Kidney (tissue), 14 donors: ENCODE measurements around the gene MACROD2. TPM values are rescaled to one million over a fixed set of nuclear protein-coding genes. Genes with fewer than 3 reads are reported as not detected.
"Not testable (repeated sequence)": the region's sequence is repeated elsewhere in the genome, so short reads cannot be mapped to it uniquely, and the experiment has no call there.

Source experiments
- DNase-seq, 5 donors: peaks; one replicate each; pipeline ENCODE4 v3.0.0-alpha.2; 2013 to 2020
- FAIRE-seq: peaks from 2 replicates; lab custom pipeline; 2012; peaks lifted over from hg19 to GRCh38; lab: Jason Lieb, UNC
- H3K27ac ChIP-seq, 2 donors: one replicate each; pipeline ENCODE4 v1.7.0; 2013; ENCODE audit warnings: low read depth in 2 of 2, low read length in 2 of 2, inconsistent platforms in 1 of 2
- H3K27me3 ChIP-seq: one replicate; pipeline ENCODE4 v1.7.1; 2013; ENCODE audit warnings: low read length, inconsistent platforms; ENCODE audit not compliant: control insufficient read depth, insufficient read depth
- H3K36me3 ChIP-seq, 3 donors: one replicate each; pipeline versions ENCODE4 v1.7.0 to v1.7.1; 2013; ENCODE audit warnings: low read length in 3 of 3, control low read depth in 1 of 3, inconsistent platforms in 1 of 3; ENCODE audit not compliant: insufficient read depth in 3 of 3, control insufficient read depth in 2 of 3
- H3K4me1 ChIP-seq, 3 donors: one replicate each; pipeline versions ENCODE4 v1.7.0 to v1.7.1; 2013; ENCODE audit warnings: low read length in 3 of 3, inconsistent platforms in 1 of 3, low read depth in 1 of 3; ENCODE audit not compliant: control insufficient read depth in 2 of 3, insufficient read depth in 2 of 3
- H3K4me3 ChIP-seq, 3 donors: one replicate each; pipeline versions ENCODE4 v1.7.0 to v1.8.1; 2013; ENCODE audit warnings: low read length in 3 of 3, control low read depth in 1 of 3, inconsistent platforms in 1 of 3
- H3K9ac ChIP-seq, 3 donors: one replicate each; pipeline versions ENCODE4 v1.7.0 to v1.7.1; 2013; ENCODE audit warnings: low read length in 3 of 3, control low read depth in 1 of 3, inconsistent platforms in 1 of 3
- H3K9me3 ChIP-seq, 3 donors: one replicate each; pipeline versions ENCODE4 v1.7.0 to v1.7.1; 2013; ENCODE audit warnings: low read length in 3 of 3, control low read depth in 1 of 3, inconsistent platforms in 1 of 3; ENCODE audit not compliant: control insufficient read depth in 2 of 3, insufficient read depth in 1 of 3
- intact Hi-C: fragments of 100-400 bp; cut with DNase I; formaldehyde crosslinking; loops from one replicate; pipeline ENCODE4 v1.11.1; 2022
- polyA plus RNA-seq: library from polyadenylated mRNA; stranded (reverse); fragments of 350-450 nt; fragmentation: Illumina TruSeq; extraction: RNeasy Lipid Tissue Mini Kit (QIAGEN cat#74804); gene quantifications from one replicate; pipeline ENCODE4 v1.2.3, GENCODE V29; 2014; ENCODE audit warnings: low read depth, low replicate concordance; ENCODE audit not compliant: insufficient read depth
- total RNA-seq: library from RNA; stranded (reverse); fragmentation: NEBNext Ultra II Directional; extraction: Animal tissue kit (Norgen Biotek cat#: 25700); gene quantifications from one replicate; pipeline ENCODE4 v1.2.1, GENCODE V29; 2021
- TF ChIP-seq, protein P1 (sequence below): IDR thresholded peaks from 3 replicates; pipeline ENCODE4 v1.5.1; 2012; ENCODE audit warnings: mild to moderate bottlenecking, moderate library complexity, borderline replicate concordance; ENCODE audit not compliant: insufficient read depth; ENCODE audit errors: extremely low read depth
- donor health status: control.
- donor health status: control.
- donor health status: control.
- donor health status: control.
- donor health status: control.
- donor health status: DM: yes; HTN: yes; CAD: no.
- donor health status: Normal renal cell carcinoma (clear cell type).

The MACROD2 gene
- total and polyA plus RNA-seq, 2 donors from 2014 or later = 3.0 to 10.0 TPM

DNA sequence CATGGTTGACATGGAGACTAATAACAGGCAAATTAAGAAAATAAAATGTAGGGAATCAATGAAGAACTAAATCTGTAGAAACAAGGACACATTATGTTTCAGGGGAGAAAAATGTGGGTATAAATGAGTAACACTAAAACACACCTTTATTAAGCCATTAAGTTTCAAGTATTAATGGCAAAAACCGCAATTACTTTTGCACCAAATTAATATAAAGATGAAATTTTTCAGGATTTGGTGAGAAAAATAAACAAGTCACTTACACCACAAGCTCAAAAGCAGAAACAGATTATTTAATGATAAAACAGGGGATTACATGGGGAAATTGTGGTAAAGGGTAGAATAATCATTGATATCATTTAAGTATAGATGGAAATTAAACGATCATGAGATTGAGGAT, 1135.9 kb downstream of the MACROD2 start:
- no peaks in the 10 kb centered on the region for H3K36me3 ChIP-seq
- intact Hi-C loops = no loop called here
- no peak overlapping the region for H3K4me3 ChIP-seq
- H3K27ac ChIP-seq = no peak overlapping the region
- no peak overlapping the region for H3K9ac ChIP-seq
- H3K27me3 ChIP-seq = no peaks in the 10 kb centered on the region
- TF ChIP-seq, protein P1, sequence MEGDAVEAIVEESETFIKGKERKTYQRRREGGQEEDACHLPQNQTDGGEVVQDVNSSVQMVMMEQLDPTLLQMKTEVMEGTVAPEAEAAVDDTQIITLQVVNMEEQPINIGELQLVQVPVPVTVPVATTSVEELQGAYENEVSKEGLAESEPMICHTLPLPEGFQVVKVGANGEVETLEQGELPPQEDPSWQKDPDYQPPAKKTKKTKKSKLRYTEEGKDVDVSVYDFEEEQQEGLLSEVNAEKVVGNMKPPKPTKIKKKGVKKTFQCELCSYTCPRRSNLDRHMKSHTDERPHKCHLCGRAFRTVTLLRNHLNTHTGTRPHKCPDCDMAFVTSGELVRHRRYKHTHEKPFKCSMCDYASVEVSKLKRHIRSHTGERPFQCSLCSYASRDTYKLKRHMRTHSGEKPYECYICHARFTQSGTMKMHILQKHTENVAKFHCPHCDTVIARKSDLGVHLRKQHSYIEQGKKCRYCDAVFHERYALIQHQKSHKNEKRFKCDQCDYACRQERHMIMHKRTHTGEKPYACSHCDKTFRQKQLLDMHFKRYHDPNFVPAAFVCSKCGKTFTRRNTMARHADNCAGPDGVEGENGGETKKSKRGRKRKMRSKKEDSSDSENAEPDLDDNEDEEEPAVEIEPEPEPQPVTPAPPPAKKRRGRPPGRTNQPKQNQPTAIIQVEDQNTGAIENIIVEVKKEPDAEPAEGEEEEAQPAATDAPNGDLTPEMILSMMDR = no peak
- DNase-seq (no peak), FAIRE-seq (no peak)
- H3K9me3 ChIP-seq = no peaks in the 10 kb centered on the region
- no peaks in the 10 kb centered on the region for H3K4me1 ChIP-seq

DNA sequence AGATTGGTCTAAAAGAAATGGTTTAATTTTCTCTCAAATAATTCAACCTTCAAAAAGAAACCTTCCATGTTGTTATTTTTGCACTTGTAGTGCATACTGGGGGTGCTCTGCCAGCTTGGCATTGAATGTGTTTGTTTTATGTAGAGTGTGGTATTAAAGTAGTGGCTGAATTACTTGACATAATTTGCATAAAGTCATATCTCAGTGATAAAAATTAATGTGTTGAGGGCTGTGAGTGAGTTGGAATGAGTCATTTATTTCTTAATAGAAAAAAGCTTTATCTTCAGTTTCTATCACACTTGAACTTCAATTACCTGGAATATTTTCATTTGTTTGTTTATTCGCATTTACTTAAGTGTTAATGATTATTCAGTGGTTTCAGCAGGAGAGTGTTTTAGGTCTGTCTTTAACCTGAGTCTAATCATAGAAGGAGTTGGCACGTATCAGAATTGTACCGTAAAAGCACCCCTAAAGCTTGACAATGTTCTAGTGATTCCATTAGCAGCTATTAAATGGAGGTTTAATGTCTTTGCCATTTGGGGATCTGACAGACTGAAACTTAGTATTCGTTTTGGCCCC, 1143.3 kb downstream of the MACROD2 start:
- no peaks in the 10 kb centered on the region for H3K9me3 ChIP-seq
- intact Hi-C loops = no loop called here
- no peak overlapping the region for H3K4me3 ChIP-seq
- H3K27me3 ChIP-seq = no peaks in the 10 kb centered on the region
- H3K27ac ChIP-seq = no peak overlapping the region
- H3K4me1 ChIP-seq = no peaks in the 10 kb centered on the region
- no peaks in the 10 kb centered on the region for H3K36me3 ChIP-seq
- DNase-seq = no peak
- TF ChIP-seq, protein P1 = no peak
- no peak overlapping the region for H3K9ac ChIP-seq
- FAIRE-seq = no peak

DNA sequence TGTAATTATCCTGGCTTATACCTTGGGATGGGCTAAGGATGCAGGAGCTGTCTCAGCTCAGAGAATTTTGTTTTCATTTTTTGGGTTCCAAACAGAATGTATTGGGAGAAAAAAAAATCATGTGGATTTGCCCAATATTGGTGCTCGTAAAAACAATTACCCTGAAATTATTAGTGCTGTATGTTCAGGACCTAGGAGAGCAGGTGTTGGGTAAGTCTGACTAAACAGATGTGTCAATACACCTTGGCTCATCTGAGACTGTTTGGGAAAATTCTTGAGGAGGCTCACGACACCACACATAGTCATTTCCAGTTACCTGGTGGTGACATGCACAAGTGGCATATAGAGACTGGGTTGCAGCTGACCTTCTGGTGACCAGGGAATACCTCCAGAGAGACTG, 1144.2 kb downstream of the MACROD2 start:
- TF ChIP-seq, protein P1 = no peak
- no peak overlapping the region for H3K4me3 ChIP-seq
- no peaks in the 10 kb centered on the region for H3K9me3 ChIP-seq
- H3K36me3 ChIP-seq = no peaks in the 10 kb centered on the region
- H3K27ac ChIP-seq = no peak overlapping the region
- H3K4me1 ChIP-seq = no peaks in the 10 kb centered on the region
- no peak overlapping the region for H3K9ac ChIP-seq
- intact Hi-C loops = no loop called here
- DNase-seq (no peak), FAIRE-seq (no peak)
- H3K27me3 ChIP-seq = no peaks in the 10 kb centered on the region

DNA sequence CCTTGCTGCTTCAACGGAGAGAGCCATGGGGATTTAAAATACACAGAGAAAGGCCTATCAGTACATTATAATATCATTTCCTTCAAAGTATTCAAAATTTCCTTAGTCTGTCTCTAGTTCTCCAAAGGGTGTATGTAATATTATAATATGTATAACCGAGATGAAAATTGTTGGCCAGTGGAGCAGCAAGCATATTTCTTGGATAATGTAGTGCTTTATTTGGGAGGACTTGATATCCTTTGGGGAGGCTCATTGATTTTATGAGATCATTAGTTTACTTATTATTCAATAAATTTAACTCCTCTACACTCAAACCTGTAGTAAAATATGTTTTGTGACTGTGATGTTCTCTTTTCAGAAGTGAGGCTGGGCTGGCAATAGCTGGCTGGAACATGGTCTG, 1145.0 kb downstream of the MACROD2 start:
- H3K9ac ChIP-seq = no peak overlapping the region
- FAIRE-seq (no peak), DNase-seq (no peak)
- no peaks in the 10 kb centered on the region for H3K4me1 ChIP-seq
- TF ChIP-seq, protein P1 = no peak
- no peaks in the 10 kb centered on the region for H3K36me3 ChIP-seq
- intact Hi-C loops = no loop called here
- no peaks in the 10 kb centered on the region for H3K27me3 ChIP-seq
- H3K27ac ChIP-seq = no peak overlapping the region
- no peak overlapping the region for H3K4me3 ChIP-seq
- H3K9me3 ChIP-seq = no peaks in the 10 kb centered on the region

DNA sequence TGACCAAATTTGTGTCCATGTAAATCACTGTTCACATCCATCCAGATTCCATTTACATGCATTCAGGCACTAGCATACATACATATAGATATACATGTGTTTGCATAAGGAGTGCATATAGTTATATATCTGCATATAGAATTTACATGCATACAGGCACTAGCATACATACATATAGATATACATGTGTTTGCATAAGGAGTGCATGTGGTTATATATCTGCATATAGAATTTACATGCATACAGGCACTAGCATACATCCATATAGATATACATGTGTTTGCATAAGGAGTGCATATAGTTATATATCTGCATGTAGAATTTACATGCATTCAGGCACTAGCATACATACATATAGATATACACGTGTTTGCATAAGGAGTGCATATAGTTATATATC, 1145.6 kb downstream of the MACROD2 start:
- H3K9me3 ChIP-seq, H3K9ac ChIP-seq, intact Hi-C loops, H3K4me3 ChIP-seq, H3K4me1 ChIP-seq, DNase-seq, H3K27me3 ChIP-seq, FAIRE-seq, H3K36me3 ChIP-seq, H3K27ac ChIP-seq: not testable (repeated sequence)
